Nucleus accumbens (tissue), 56 donors: ENCODE measurements around the gene SLC39A7.

Experiments used
- DNase-seq, 56 donors: peaks; one replicate each; lab custom pipeline; 2025; lab: John Stamatoyannopoulos, UW

Gene SLC39A7, protein sequence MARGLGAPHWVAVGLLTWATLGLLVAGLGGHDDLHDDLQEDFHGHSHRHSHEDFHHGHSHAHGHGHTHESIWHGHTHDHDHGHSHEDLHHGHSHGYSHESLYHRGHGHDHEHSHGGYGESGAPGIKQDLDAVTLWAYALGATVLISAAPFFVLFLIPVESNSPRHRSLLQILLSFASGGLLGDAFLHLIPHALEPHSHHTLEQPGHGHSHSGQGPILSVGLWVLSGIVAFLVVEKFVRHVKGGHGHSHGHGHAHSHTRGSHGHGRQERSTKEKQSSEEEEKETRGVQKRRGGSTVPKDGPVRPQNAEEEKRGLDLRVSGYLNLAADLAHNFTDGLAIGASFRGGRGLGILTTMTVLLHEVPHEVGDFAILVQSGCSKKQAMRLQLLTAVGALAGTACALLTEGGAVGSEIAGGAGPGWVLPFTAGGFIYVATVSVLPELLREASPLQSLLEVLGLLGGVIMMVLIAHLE

GRCh38 chr6:33200219-33201146 lies at the start of gene SLC39A7, which contains the start of gene RXRB:
Gene SLC39A7, plus strand, starts transcription at chr6:33200867. Its CDS starts 379 bp downstream, at chr6:33201246.
Gene RXRB, minus strand, starts transcription at chr6:33200665. Its CDS starts 189 bp downstream, at chr6:33200476.
- DNase-seq: peak; percentile 74 to 99 (median 97)

DNA sequence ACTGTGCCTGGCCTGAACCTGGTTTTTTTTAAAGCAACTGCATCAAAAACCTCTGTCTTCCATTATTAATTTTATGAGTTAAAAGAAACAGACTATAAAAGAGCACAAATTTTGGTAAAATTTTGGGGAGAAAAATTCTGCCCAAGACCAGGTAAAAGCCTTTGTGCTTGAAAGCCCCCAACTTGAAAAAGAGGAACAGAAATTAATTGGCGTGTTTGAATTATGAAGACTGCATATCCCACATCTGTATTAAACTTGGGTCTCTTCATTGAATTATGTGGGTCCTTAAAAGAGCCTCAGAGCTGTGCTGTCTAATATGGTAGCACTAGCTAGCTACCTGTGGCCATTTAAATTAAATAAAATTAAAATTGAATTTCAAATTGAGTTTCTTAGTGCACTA lies 49.6 kb upstream of the SLC39A7 start:
- DNase-seq: no peak

DNA sequence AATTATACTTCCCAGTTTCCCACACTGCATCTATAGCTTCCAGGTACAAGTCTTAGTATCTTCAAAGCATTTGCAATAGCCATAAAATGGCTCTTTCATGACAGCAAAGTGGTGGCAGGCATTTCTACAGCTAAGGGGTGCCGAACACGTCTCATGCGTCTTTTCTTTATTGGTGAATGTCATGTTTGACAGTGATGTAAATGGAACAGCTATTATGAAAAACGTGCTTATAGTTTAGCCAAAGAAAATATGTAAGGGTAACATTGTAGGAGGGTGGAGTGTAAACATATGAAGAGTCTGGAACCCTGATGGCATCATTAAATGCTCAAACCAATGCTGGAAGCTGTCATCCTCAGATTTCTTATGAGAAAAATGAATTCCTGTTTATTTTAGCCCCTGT lies 46.3 kb upstream of the SLC39A7 start:
- DNase-seq: no peak

DNA sequence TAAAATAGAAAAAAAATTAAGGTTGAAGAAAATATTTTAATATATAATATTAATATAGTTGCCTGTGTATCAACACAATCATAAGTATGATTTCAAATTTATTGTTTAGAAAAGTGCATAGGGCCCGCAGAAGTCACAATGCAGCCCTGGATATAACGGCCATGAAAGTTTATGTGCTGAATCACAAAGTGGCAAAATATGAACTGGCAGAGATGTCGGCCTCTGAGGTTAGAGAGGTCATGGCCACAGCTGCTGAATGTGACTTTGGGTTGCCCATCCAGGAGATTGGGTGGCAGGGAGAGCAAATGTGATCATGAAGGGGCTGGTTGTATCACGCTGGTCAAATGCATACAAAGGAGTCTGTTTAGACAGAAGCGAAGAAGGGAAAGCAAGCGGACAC lies 44.1 kb upstream of the SLC39A7 start:
- DNase-seq: no peak

DNA sequence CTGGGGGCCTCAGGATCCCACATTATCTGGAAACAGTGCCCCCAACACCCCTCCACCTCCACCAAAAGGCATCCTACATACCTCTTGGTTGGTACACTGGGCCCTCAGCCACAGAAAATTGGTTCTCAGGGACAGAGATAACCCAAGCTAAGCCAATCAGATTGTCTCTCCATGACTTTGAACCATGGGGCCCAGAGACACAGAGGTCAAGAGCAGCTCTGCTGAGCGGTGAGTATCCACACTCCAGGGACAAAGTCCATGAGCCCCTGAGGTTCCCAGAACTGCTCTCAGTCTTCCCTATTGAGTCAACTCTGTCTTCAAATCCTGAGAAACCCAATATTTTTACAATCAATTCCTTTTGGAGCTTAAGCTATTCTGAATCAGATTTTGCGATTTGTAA lies 43.7 kb upstream of the SLC39A7 start:
- DNase-seq: no peak

DNA sequence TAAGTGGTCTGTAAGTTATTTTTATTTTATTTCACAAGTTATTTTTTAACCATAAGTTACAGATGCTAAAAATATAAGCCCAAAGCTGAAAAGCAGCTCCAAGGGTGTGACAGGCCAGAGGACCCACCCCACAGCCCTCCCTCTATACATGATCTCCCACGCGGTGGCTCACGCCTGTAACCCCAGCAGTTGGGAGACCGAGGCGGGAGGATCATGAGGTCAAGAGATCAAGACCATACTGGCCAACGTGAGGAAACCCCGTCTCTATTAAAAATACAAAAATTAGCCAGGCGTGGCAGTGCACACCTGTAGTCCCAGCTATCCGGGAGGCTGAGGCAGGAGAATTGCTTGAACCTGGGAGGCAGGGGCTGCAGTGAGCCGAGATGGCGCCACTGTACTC lies 40.6 kb upstream of the SLC39A7 start:
- DNase-seq: no peak

GRCh38 chr6:33160728-33161344 lies 39.8 kb upstream of the SLC39A7 start:
- DNase-seq: peak in 18 of 56 donors; percentile 5 to 48 (median 16)

DNA sequence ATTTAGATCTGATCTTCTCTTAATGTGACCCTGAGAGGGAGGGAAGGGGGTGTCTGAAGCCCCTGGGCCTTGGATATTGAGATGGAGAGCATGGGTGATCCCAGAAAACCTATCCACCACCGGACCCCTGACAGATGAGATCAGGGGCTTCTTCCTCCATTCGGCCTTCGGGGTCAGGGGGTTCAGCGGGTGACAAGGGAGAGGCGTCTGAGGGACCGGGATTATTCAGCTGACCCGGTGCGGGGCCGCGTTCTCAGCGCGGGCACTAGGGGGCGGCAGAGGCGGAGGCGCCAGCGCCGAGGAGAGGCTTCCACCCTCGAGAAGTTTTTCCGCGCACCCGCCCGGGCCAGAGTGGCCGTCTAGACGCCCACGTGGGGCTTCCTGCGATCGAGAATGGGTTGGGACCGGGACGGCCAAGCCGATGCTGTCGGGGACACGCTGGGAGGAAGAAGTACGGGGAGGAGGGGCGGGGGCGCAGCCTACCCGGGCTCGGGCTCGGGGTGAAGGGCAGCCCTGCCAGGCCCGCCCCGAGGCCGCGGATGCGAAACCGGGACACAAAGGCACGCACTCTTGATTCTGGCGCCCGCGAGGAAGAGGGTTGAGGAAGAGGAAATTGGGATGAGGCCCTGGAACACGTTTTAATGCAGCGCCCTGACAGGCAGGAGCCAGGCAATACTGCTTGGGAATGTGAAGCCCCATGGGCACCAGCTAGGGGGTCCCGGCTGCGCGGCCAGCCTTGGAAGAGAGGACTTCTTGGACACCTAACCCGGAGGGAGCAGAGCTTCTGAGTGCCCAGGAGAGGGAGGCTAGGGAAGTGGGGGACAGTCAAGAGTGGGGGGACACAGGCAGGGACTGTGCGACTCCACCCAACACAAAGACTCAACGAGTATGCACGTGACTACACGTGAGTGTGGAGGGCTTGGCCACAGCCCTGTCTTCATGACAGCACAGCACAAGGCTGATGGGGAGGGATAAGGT lies 39.0 kb upstream of the SLC39A7 start:
- peak in 50 of 56 donors; percentile 14 to 84 (median 53) for DNase-seq

- DNase-seq: no peak
Observed at GRCh38 chr6:33163540-33163939, 37.1 kb upstream of the SLC39A7 start.

GRCh38 chr6:33164176-33164575 lies 36.5 kb upstream of the SLC39A7 start:
- no peak for DNase-seq

DNA sequence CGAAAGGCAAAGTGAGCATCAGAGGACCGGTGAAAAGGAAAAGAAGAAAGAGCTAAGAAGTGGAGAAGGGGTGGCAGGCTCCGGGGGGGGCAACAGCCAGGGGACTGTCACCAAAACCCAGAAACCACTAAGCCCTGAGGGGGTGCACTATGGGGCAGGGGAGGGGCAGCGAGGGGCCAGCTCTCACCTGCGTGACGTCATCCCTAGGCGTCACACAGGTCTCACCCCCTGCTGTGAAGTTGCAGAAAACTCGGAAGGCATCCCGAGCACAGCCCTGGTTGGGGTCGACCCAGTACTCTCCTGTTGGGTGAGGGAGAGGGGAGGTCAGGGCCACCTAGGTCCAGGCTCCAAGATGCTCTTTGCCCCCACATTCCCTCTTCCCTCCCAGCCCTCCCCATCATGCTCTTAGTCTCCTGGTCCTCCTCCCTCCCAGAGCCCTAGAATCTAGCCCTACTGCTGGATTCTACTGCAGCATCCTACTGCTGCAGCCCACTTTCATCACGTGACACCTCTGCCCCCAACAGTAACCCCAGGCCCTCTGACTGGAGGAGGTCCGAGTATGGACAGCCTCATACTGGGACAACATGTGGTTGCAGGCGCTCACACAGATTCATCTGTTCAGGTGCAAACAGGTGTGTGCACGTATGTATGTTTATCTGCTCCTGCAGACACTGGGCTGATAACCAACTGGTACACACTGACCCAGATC lies 35.8 kb upstream of the SLC39A7 start:
- no peak for DNase-seq

- DNase-seq: no peak
Observed at GRCh38 chr6:33165581-33166258, 34.9 kb upstream of the SLC39A7 start.

DNA sequence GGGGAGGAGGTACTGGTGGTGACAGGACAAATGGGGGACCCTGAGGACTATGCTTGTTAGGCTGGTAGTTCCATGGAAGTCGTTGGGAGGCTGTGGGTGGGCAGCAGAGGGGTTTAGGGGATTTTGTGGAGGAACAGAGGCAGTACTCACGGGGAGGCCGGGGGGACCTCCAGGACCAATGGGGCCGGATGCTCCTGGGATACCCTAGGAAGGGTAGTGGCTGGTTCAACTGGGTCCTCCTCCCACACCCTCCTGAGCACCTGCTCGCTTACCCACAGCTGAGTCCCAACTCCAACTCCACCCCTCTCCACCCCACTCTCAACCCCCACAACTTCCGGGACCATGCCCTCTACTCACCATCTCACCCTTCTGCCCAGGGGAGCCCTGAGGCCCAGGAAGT lies 34.3 kb upstream of the SLC39A7 start:
- DNase-seq: no peak

- no peak for DNase-seq
Observed at GRCh38 chr6:33166811-33167210, 33.9 kb upstream of the SLC39A7 start.

DNA sequence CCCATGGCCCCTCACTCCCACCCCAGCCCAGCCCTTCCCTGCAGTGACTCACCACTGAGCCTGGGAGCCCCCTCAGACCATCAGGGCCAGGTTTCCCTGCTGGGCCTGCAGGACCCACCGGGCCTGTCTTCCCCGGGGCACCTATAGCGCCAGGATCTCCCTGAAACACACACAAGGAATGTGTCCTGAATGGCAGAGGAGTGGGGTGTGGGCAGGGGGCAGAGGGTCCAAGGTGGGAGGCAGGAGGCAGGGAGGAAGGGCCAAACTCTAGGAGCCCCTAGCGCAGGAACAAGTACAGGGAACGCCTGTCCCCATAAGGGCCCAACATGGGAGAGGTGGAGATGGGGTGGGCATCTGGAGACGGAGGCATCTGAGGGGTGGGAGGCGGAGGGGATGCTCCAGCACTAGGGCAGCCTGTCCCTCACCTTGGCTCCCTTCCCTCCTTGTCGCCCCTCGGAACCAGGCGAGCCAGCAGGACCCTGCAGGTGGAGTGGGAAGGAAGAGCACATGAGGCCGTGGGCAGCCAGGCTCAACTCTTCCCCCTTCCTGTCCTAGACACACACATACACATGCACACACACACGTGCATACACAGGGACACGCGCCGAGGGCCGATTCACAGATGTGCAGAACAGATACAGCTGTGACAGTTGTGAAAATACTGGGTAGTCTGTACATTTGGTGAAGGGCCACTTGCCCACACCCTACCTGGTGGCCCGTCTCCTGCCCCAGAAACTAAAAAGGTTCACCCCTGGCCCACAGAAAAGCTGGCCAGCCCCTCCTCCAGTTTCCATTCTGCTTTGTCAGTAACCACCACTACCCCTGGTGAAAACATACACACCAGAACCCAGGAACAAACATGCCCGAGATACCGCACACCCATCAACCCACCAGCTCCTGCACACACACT lies 33.0 kb upstream of the SLC39A7 start:
- no peak for DNase-seq

DNA sequence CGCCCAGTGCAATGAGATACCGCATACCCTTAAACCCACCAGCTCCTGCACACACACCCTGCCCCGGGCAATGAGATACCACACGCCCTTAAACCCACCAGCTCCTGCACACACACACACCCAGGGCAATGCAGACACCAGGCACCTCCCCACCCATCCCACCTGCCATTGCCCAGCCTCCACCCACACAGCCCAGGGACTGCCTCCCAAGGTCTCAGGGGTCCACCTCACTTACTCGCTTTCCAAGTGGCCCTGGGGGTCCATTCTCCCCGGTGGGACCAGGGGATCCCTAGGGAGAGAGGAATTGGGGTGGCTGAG lies 32.4 kb upstream of the SLC39A7 start:
- no peak for DNase-seq

- no peak for DNase-seq
Observed at GRCh38 chr6:33168639-33169038, 32.0 kb upstream of the SLC39A7 start.
